IMR-90 (cell line): ENCODE results near the gene IRF4. TPM values are rescaled to one million over a fixed set of nuclear protein-coding genes. Genes with fewer than 3 reads are reported as not detected.

Source experiments
- ATAC-seq: fragments of 200-7000 bp; cut with Tn5 transposase; 2 replicates; pipeline ENCODE4 v1.9.1; 2020; ENCODE audit warnings: low read depth, mild to moderate bottlenecking, moderate library complexity
- BruUV-seq: library from RNA; stranded (reverse); fragments of 400-500 nt; replicated peaks from 2 replicates; lab custom pipeline; 2021; lab: Mats Ljungman, UMichigan
- CTCF ChIA-PET: fragments of 300-600 bp; formaldehyde crosslinking; extraction: SDS; loops from one replicate; lab custom pipeline; 2021; ENCODE audit warnings: antibody characterized with exemption; lab: Yijun Ruan, JAX
- POLR2A ChIA-PET: fragments of 300-600 bp; sonication (Branson Sonifier 250); formaldehyde crosslinking; loops from one replicate; lab custom pipeline; 2022; ENCODE audit warnings: antibody characterized with exemption; ENCODE audit not compliant: unreplicated experiment; lab: Charles Lee
- DNase-seq: peaks from one replicate; pipeline ENCODE4 v3.0.0; 2013
- H2AFZ ChIP-seq: replicated peaks from 2 replicates; pipeline ENCODE3; 2013; ENCODE audit warnings: low read length, mild to moderate bottlenecking; ENCODE audit not compliant: poor library complexity
- H2AK5ac ChIP-seq: 2 replicates; pipeline ENCODE4 v1.6.1; 2013; ENCODE audit warnings: low read depth, low read length, inconsistent platforms
- H2AK9ac ChIP-seq: replicated peaks from 2 replicates; pipeline ENCODE3; 2013; ENCODE audit warnings: mild to moderate bottlenecking, low read depth, low read length, moderate library complexity; ENCODE audit not compliant: poor library complexity
- H2BK120ac ChIP-seq: 2 replicates; pipeline ENCODE4 v1.6.1; 2013; ENCODE audit warnings: low read depth, low read length, inconsistent platforms
- H2BK15ac ChIP-seq: 3 replicates; pipeline ENCODE4 v1.6.1; 2013; ENCODE audit warnings: low read depth, low read length, inconsistent platforms
- H2BK20ac ChIP-seq: 2 replicates; pipeline ENCODE4 v1.6.1; 2013; ENCODE audit warnings: low read depth, mild to moderate bottlenecking, inconsistent platforms, low read length, moderate library complexity
- H2BK5ac ChIP-seq: 2 replicates; pipeline ENCODE4 v1.6.1; 2013; ENCODE audit warnings: mild to moderate bottlenecking, low read depth, low read length, inconsistent platforms; ENCODE audit not compliant: poor library complexity, severe bottlenecking
- H3K14ac ChIP-seq: replicated peaks from 2 replicates; pipeline ENCODE4 v1.6.1; 2013; ENCODE audit warnings: low read depth, low read length, inconsistent platforms
- H3K18ac ChIP-seq: 2 replicates; pipeline ENCODE4 v1.6.1; 2013; ENCODE audit warnings: low read depth, low read length, control low read depth
- H3K23ac ChIP-seq: 2 replicates; pipeline ENCODE4 v1.6.1; 2013; ENCODE audit warnings: low read depth, low read length, inconsistent platforms
- H3K27ac ChIP-seq: 2 replicates; pipeline ENCODE4 v1.5.1; 2013; ENCODE audit warnings: mild to moderate bottlenecking, control low read depth, low read length; ENCODE audit not compliant: insufficient read depth
- H3K27me3 ChIP-seq: 2 replicates; pipeline ENCODE4 v1.6.1; 2013; ENCODE audit warnings: low read length; ENCODE audit not compliant: control insufficient read depth, insufficient read depth
- H3K36me3 ChIP-seq: 2 replicates; pipeline ENCODE4 v1.6.1; 2013; ENCODE audit warnings: low read length, mixed read lengths; ENCODE audit not compliant: control insufficient read depth, insufficient read depth
- H3K4ac ChIP-seq: 2 replicates; pipeline ENCODE4 v1.6.1; 2013; ENCODE audit warnings: low read depth, low read length, inconsistent platforms
- H3K4me1 ChIP-seq: 2 replicates; pipeline ENCODE4 v1.6.1; 2013; ENCODE audit warnings: low read length, mixed read lengths; ENCODE audit not compliant: control insufficient read depth, insufficient read depth
- H3K4me2 ChIP-seq: 2 replicates; pipeline ENCODE4 v1.6.1; 2013; ENCODE audit warnings: low read depth, mild to moderate bottlenecking, control low read depth, low read length, moderate library complexity
- H3K4me3 ChIP-seq: 2 replicates; pipeline ENCODE4 v1.5.1; 2013; ENCODE audit warnings: low read depth, mild to moderate bottlenecking, control low read depth, low read length, moderate library complexity; ENCODE audit not compliant: insufficient read depth
- H3K56ac ChIP-seq: 2 replicates; pipeline ENCODE4 v1.6.1; 2013; ENCODE audit warnings: low read length, inconsistent platforms; ENCODE audit not compliant: insufficient read depth; ENCODE audit errors: extremely low read depth
- H3K79me1 ChIP-seq, 2 experiments: 2 replicates each; pipeline ENCODE4 v1.6.1; 2013; ENCODE audit warnings: low read length in 2 of 2, inconsistent platforms in 1 of 2, low read depth in 1 of 2
- H3K9ac ChIP-seq: 2 replicates; pipeline ENCODE4 v1.6.1; 2013; ENCODE audit warnings: low read depth, low read length, control low read depth
- H3K9me1 ChIP-seq: 2 replicates; pipeline ENCODE4 v1.6.1; 2013; ENCODE audit warnings: low read length, inconsistent platforms; ENCODE audit not compliant: insufficient read depth
- H3K9me3 ChIP-seq: 2 replicates; pipeline ENCODE4 v1.6.1; 2013; ENCODE audit warnings: low read length; ENCODE audit not compliant: control insufficient read depth, insufficient read depth
- H4K20me1 ChIP-seq: 2 replicates; pipeline ENCODE4 v1.6.1; 2013; ENCODE audit warnings: low read length, inconsistent platforms; ENCODE audit not compliant: insufficient read depth
- H4K5ac ChIP-seq: 2 replicates; pipeline ENCODE4 v1.6.1; 2013; ENCODE audit warnings: mild to moderate bottlenecking, low read depth, low read length, control low read depth
- H4K8ac ChIP-seq, 2 experiments: 2 replicates each; pipeline ENCODE4 v1.6.1; 2013; ENCODE audit warnings: low read depth in 2 of 2, low read length in 2 of 2, control low read depth in 1 of 2, inconsistent platforms in 1 of 2
- H4K91ac ChIP-seq: 2 replicates; pipeline ENCODE4 v1.6.1; 2013; ENCODE audit warnings: low read depth, low read length, inconsistent platforms; ENCODE audit not compliant: insufficient read depth
- CEBPB ChIP-seq: IDR thresholded peaks from 2 replicates; pipeline ENCODE4 v1.6.1; 2012; ENCODE audit warnings: low read depth, low read length, improper control_type of control experiment
- CHD1 ChIP-seq: IDR thresholded peaks from 2 replicates; pipeline ENCODE4 v1.6.1; 2012; ENCODE audit warnings: low read depth, low read length, improper control_type of control experiment
- FOS ChIP-seq: fragments of 150-350 bp; IDR thresholded peaks from 2 replicates; pipeline ENCODE4 v1.6.1; 2016; ENCODE audit warnings: low read depth, low read length
- MAFK ChIP-seq: IDR thresholded peaks from 2 replicates; pipeline ENCODE4 v1.6.1; 2012; ENCODE audit warnings: low read depth, low read length, improper control_type of control experiment
- MAZ ChIP-seq: IDR thresholded peaks from 2 replicates; pipeline ENCODE4 v1.6.1; 2012; ENCODE audit warnings: low read depth, mild to moderate bottlenecking, low read length, improper control_type of control experiment, moderate library complexity, borderline replicate concordance
- MXI1 ChIP-seq: IDR thresholded peaks from 2 replicates; pipeline ENCODE4 v1.6.1; 2012; ENCODE audit warnings: low read depth, mild to moderate bottlenecking, low read length, moderate library complexity, borderline replicate concordance
- NFE2L2 ChIP-seq: fragments of 150-350 bp; IDR thresholded peaks from 2 replicates; pipeline ENCODE4 v1.6.1; 2016; ENCODE audit warnings: low read depth, mild to moderate bottlenecking, low read length
- RAD21 ChIP-seq: IDR thresholded peaks from 2 replicates; pipeline ENCODE4 v1.6.1; 2012; ENCODE audit warnings: low read length, improper control_type of control experiment
- WGBS, 2 experiments: methylation state at CpG; one replicate each; pipeline versions ENCODE4 v1.1.5 to v1.1.7; 2013; ENCODE audit warnings: missing lambda C conversion rate in 2 of 2; ENCODE audit not compliant: insufficient read length in 1 of 2; ENCODE audit errors: extremely low coverage in 2 of 2; 5-methylcytosine and 5-hydroxymethylcytosine counted together
- dilution Hi-C: fragments of 300-500 bp; cut with HindIII; formaldehyde crosslinking; loops from one replicate; pipeline ENCODE4 v1.14.3; 2018; ENCODE audit warnings: low sequenced_read_pairs; ENCODE audit not compliant: unreplicated experiment
- in situ Hi-C: fragments of 300-500 bp; cut with MboI; formaldehyde crosslinking; loops from 3 replicates; pipeline ENCODE4 v1.14.3; 2019; ENCODE audit warnings: low sequenced_read_pairs, inconsistent platforms, mixed read lengths
- intact Hi-C: fragments of 100-400 bp; cut with micrococcal nuclease; formaldehyde crosslinking; loops from 2 replicates; pipeline ENCODE4 v1.10.0; 2022
- polyA plus RNA-seq, 3 experiments: library from polyadenylated mRNA; depleted of rRNA; stranded (reverse); fragments of >200 nt; gene quantifications; 2 replicates each; pipeline ENCODE4 v1.2.3, GENCODE V29; 2012; ENCODE audit warnings: low replicate concordance in 1 of 3
- total RNA-seq: library from RNA; depleted of rRNA; stranded (reverse); fragments of >200 nt; gene quantifications from 2 replicates; pipeline ENCODE4 v1.2.3, GENCODE V29; 2012
- TF ChIP-seq, protein P1 (sequence below): fragments of 150-350 bp; IDR thresholded peaks from 2 replicates; pipeline ENCODE4 v1.6.1; 2016; ENCODE audit warnings: low read depth, mild to moderate bottlenecking, low read length, moderate library complexity, borderline replicate concordance
- TF ChIP-seq, protein P2 (sequence below): fragments of 150-350 bp; IDR thresholded peaks from 2 replicates; pipeline ENCODE4 v1.6.1; 2017; ENCODE audit warnings: mild to moderate bottlenecking, antibody characterized with exemption, low read length, low read depth
- TF ChIP-seq, protein P3 (sequence below): conservative IDR thresholded peaks from 2 replicates; pipeline ENCODE4 v1.5.1; 2012; ENCODE audit warnings: mild to moderate bottlenecking, low read depth, low read length, improper control_type of control experiment

IRF4 gene
- total and polyA plus RNA-seq, 2 of the 4 experiments (the other 2 are of a cell fraction), result not detected

DNA sequence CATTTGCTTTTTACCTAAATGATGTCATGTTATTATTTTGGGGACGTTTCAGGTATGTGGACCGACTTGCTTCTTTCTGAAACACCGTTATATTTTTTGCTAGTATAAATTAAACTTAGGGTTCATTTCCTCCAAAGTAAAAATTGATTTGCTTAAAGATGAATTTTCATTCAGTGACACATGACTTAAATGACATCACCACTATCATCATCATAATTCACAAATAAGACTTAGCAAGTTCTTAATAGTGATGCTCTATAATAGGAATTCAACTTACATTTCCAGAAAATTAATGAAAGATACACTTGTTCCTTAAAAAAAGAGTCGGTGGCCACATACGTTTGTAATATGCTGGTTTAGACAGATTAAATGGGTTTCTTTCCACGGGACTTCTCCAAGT, 9.3 kb downstream of the IRF4 start:
- in situ Hi-C loops, result no loop called here
- POLR2A ChIA-PET, result no interaction called here
- no peak overlapping the region for H4K8ac ChIP-seq

More for the DNA sequence above, 9.3 kb downstream of the IRF4 start:
- no peaks in the 10 kb centered on the region for H3K9me1 ChIP-seq
- H3K27me3 ChIP-seq, result peaks cover 57% of the 10 kb centered on the region
- H2AFZ ChIP-seq, result no peak overlapping the region
- no peak overlapping the region for H2BK120ac ChIP-seq
- H2BK5ac ChIP-seq, result no peak overlapping the region
- intact Hi-C loops, result no loop called here
- no peak overlapping the region for H2AK5ac ChIP-seq
- no peak overlapping the region for H3K56ac ChIP-seq
- H3K4me3 ChIP-seq, result no peak overlapping the region
- H2AK9ac ChIP-seq, result no peak overlapping the region
- H4K20me1 ChIP-seq, result no peaks in the 10 kb centered on the region
- H2BK15ac ChIP-seq, result no peak overlapping the region
- BruUV-seq, result no TSS peak
- 80% methylated on average over 2 of the region's 6 CpGs; no CpG with 5 or more reads in 1 of the 2 experiments for WGBS, 2 experiments
- ATAC-seq, result no peak
- peaks cover 3% of the 10 kb centered on the region; the same call in 1 of the 2 replicates for H3K9me3 ChIP-seq
- no peak overlapping the region for H2BK20ac ChIP-seq
- TF ChIP-seq CEBPB, result no peak
- TF ChIP-seq MXI1, result no peak
- no peak for TF ChIP-seq MAZ
- TF ChIP-seq NFE2L2, result no peak
- no peak for TF ChIP-seq MAFK
- TF ChIP-seq, protein P1, sequence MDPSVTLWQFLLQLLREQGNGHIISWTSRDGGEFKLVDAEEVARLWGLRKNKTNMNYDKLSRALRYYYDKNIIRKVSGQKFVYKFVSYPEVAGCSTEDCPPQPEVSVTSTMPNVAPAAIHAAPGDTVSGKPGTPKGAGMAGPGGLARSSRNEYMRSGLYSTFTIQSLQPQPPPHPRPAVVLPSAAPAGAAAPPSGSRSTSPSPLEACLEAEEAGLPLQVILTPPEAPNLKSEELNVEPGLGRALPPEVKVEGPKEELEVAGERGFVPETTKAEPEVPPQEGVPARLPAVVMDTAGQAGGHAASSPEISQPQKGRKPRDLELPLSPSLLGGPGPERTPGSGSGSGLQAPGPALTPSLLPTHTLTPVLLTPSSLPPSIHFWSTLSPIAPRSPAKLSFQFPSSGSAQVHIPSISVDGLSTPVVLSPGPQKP, result no peak
- no peak for TF ChIP-seq CHD1
- TF ChIP-seq RAD21, result no peak
- TF ChIP-seq, protein P2, sequence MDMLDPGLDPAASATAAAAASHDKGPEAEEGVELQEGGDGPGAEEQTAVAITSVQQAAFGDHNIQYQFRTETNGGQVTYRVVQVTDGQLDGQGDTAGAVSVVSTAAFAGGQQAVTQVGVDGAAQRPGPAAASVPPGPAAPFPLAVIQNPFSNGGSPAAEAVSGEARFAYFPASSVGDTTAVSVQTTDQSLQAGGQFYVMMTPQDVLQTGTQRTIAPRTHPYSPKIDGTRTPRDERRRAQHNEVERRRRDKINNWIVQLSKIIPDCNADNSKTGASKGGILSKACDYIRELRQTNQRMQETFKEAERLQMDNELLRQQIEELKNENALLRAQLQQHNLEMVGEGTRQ, result no peak
- TF ChIP-seq, protein P3, sequence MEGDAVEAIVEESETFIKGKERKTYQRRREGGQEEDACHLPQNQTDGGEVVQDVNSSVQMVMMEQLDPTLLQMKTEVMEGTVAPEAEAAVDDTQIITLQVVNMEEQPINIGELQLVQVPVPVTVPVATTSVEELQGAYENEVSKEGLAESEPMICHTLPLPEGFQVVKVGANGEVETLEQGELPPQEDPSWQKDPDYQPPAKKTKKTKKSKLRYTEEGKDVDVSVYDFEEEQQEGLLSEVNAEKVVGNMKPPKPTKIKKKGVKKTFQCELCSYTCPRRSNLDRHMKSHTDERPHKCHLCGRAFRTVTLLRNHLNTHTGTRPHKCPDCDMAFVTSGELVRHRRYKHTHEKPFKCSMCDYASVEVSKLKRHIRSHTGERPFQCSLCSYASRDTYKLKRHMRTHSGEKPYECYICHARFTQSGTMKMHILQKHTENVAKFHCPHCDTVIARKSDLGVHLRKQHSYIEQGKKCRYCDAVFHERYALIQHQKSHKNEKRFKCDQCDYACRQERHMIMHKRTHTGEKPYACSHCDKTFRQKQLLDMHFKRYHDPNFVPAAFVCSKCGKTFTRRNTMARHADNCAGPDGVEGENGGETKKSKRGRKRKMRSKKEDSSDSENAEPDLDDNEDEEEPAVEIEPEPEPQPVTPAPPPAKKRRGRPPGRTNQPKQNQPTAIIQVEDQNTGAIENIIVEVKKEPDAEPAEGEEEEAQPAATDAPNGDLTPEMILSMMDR, result no peak
- no peak for TF ChIP-seq FOS
- no peaks in the 10 kb centered on the region for H3K4me1 ChIP-seq
- no peak overlapping the region for H3K4ac ChIP-seq
- no peaks in the 10 kb centered on the region for H3K36me3 ChIP-seq
- H3K14ac ChIP-seq, result no peak overlapping the region
- H3K27ac ChIP-seq, result no peak overlapping the region
- no peak overlapping the region for H3K9ac ChIP-seq
- H3K23ac ChIP-seq, result no peak overlapping the region
- no peak overlapping the region for H3K18ac ChIP-seq
- no peak overlapping the region for H4K91ac ChIP-seq
- DNase-seq, result no peak
- H4K5ac ChIP-seq, result no peak overlapping the region
- CTCF ChIA-PET, result no interaction called here
- dilution Hi-C loops, result no loop called here
- no peaks in the 10 kb centered on the region for H3K79me1 ChIP-seq
- H3K4me2 ChIP-seq, result no peak overlapping the region
